Activated CD8-positive, alpha-beta memory T cell treated with anti-CD3 and anti-CD28 coated beads for 24 hours (primary cell): ENCODE results near the gene PARP4.
"Not testable (repeated sequence)": the region's sequence is repeated elsewhere in the genome, so short reads cannot be mapped to it uniquely, and the experiment has no call there.

Experiments used
- DNase-seq: peaks from one replicate; pipeline ENCODE4 v3.0.0-alpha.2; 2020

The PARP4 gene

DNA sequence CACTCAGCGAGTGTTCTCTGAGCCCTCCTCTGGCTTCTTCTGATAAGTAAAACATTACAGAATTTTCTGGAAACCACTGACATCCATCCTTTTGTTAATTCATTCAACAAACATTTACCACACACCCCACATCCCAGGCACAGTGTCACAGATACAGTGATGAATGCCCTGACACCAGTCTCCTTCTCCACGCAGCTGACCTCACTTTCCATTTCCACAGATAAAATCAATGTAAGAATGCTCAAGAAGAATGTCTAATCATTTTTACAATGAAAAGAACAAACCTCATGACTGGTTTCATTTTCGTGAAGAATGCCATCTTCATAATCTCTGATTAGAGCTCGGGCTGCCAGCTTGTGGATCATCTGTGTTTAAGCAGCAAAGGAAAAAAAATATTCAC lies 69.2 kb downstream of the PARP4 start:
- no peak for DNase-seq

DNA sequence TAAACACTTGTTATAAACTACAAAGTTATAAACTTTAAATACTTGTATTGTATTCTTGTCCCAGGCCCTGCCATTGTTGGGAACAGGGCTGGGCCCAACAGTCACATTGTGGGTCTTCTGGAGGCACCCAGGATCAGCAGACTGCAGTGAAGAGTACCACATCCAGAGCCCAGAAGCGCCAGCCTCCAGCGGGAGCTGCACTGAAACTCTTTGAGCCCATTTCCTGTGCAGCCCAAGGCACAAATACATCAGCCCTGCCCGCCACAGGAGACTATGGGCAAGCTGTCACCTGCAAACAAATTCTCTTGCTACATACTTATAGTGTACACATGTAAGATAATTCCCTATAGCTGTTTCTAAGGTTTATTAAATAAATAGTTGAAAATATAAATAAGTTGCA lies 86.5 kb downstream of the PARP4 start:
- DNase-seq, result not testable (repeated sequence)

DNA sequence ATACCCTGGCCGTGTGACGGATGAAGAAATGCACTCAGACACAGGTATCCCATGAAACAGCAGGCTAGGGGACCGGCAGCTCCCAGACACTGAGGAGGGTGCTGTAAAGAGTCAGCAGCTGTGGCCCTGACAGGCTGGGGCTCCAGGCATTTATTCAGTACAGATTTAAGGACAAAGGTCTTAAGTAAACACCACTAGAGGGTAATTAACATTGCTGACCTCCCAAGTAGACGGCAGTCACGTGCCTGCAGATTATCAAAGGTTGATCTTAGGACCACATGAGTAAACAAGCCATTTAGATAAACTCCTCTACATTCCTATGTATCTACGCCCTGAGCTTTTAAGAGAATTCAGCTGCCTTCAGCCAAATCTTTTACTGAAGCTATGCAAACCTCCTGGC lies 92.9 kb downstream of the PARP4 start:
- not testable (repeated sequence) for DNase-seq

DNA sequence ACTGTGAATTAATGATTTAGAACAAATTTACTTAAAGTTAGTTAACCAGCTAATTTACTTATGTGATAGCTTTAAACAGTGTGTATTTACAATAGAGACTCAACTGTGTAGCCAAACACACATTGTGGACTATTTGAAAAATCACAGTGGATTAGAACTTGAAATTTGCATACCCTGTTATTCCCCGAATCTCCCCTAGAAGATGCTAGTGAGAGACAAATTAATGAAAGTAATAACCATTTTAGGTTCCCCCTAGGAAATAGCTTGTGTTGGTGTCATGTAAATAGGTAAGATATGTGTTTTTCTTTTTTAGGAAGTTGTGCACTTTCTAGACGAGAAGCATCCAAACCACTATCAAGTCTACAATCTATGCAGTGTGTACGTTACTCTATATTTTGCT lies 104.7 kb downstream of the PARP4 start:
- no peak for DNase-seq

DNA sequence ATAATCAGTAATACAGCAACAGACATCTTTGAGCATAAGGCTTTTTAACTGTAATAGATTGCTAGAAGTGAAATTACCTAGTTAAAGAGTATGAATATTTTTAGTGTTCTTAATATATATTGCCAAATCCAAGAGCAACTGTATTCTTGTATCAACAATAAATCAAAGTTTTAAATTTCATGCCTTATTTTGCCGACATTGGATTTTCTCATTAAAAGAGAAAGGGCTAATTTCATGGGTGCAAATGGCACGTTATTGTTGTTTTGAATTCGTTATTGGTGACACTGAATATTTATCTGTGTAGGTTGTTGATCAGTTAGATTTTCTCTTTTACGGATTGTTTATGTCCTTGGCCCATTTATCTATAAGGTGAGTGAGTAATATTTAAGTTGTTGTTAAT lies 106.1 kb downstream of the PARP4 start:
- DNase-seq, result no peak

DNA sequence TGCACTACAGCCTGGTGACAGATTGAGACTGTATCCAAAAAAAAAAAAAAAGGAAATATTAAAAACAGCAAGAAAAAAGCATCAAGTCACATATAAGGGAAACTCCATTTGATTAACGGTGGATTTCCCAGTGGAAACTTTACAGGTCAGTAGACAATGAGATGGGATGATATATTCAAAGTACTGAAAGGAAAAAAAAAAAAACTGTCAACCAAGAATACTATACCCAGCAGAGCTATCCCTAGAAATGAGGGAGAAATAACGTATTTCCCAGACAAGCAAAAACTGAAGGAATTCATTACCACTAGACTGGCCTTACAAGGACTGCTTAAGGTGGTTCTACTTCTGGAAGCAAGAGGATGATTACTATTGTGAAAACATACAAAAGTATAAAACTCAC lies 115.8 kb downstream of the PARP4 start:
- no peak for DNase-seq

DNA sequence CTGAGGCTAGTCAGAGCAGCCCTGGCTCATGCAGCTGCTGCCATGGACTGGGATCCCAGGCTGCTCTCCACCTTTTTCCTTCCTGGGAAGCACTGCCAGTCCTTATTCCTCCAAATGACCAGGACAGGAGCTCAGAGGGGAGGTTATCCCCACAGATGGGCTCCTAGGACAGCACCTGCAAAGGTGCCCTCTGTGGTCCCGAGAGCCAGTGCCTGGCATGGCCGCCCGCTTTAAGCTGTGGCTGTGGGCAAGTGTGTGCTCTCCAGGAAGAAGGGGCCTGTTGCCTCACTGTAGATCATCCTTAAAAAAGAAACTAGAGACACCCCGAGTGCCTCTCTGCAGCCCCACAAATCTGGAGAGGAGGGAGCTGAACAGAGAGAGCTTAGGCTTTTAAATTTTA lies 119.6 kb downstream of the PARP4 start:
- DNase-seq, result no peak

DNA sequence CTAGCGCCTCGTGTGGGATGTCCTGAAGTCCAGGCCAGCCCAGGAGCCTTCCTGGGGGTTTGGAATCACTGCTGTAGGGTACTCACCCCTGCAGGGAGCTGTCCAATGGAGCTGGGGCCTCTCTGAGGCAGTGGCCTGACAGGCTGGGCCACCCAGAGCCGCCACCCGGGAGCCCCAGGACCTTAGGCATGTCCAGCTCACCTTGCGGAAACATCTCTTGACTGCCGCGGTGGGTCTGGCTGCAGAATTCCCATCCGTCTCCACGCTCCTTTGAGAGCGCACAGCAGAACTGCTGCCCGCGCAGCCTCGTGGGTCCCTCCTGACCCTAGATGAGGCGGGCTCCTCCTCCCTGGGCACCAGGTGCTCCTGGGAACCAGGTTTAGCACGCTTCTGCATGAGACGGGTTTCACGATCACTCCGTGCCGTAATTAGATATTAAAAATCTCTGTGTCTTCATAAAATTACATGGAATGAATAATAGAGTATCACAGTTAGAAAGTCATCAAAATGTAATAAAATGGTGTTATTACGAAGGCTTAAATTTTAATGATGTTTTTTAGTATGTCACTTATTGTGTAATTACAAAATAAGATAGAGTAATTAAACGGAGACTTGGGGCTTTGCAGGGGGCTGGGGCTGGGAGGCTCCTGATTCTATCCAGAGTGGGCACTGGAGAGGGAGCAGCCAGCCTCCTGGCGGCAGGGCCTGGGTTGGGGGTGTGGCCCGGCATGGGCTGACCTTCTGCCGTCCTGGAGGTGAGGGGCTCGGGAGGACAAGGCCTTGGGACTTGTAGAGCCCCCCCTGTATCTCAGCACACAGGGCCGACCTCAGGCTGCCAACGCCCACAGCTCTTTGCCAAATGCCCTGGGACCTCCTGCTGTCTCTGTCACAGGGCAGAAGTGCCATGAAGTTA lies 120.6 kb downstream of the PARP4 start:
- DNase-seq, result not testable (repeated sequence)

DNA sequence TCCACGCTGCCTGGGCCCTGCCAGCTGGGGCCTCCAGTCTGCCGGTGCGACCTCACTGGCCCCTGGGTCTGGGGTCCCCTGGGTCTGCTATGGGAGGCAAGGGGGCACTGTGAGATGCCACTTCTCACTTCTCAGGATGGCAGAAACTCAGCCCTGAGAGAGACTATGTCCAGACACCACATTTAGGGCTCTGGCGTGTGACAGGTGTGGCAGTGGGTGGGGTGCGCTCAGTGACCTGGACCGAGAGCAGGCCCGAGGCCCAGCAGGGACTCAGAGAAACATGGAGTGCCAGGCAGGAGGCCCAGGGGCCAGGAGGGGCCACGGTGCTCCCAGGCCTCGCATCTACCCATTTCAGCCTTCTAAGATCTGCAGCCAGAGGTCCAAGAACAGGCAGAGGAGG lies 121.8 kb downstream of the PARP4 start:
- DNase-seq, result not testable (repeated sequence)

DNA sequence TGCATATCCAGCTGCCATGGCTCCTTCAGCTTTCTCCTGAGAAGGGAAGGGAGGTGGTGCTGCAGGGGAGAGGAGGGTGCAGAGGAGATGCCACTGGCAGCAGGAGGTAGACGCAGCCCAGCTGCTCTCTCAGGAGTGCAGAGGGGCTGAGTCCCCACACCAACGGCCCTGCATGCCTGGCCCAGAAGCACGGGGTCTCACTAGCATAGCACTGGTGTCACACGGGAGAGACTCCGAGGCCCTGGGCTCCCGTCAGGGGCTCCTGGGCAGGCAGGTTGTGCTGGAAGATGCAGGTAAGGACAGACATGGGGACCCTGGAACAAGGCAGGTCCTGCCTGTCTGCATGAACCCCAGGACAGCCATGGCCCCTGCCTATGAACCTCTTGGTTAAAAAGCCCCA lies 123.1 kb downstream of the PARP4 start:
- DNase-seq, result no peak

DNA sequence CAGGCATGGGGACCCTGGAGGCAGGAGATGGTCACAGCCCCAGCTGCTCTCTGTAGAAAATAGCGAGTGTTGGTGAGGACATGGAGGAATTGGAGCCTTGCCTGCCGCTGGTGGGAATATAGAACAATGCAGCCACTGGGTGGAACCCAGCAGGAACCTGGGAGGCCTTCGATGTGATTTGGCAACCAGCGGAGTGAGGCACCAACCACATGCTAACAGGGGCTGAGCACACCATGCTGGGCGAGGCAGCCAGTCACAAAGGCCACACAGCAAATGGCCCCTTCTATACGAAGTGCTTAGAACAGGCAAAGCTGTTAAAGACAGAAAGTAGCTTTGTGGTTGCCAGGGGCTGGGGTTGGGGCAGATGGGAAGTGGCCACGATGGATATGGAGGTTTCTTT lies 123.8 kb downstream of the PARP4 start:
- DNase-seq, result not testable (repeated sequence)

DNA sequence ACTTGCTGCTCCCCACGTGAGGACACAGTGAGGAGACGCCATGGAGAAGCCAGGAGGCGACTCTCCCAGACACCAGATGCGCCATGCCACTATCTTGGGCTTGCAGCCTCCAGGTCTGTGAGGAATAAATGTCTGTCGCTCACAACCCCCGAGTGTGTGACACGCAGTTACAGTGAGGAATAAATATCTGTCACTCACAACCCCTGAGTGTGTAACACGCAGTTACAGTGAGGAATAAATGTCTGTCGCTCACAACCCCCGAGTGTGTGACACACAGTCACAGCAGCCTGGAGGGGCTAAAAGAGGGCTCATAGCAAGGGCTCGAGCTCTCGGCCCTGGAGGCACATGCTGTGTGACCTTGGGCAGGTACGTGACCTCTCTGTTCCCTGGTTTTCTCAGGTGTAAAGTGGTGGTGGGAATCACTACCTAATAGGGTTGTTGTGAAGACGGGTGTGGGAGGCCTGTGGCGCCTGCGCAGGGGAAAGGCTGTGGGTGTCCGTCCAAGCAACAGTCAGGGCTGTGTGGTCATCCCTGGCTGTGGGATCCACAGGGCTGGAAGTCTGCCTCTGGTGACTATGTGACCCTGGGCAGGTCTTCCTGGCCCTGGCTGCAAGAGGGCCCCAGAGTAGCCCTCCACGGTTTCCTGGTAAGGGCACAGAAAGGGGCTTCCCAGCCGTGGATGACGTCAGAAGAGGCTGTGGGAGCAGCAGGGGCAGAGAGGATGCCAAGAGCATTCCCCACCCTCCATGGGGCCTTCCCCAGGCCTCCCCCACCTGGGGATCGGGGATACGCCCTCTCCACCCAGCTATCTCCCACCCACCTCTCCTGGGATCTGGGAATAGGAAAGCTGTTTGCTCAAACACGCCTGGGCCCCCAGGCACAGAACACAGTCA lies 125.5 kb downstream of the PARP4 start:
- no peak for DNase-seq

DNA sequence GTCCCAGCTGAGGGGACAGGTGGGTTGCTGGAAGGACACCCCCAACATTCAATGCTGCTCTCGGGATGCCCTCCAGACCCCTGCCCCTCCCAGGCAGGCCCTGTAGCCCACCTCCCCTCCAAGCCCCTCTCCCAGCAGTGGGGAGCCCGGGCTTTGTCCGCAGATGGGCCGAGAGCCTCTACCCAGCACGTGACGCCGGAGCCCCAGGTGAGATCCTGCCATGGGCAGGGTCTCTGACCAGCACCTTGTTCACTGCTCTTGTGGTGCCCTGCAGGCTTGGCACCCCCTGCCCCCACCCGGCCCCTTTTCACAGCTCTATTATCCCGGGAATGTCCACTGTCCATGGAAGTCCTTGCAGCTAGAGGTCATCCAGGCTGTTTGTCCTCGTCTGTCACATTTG lies 126.7 kb downstream of the PARP4 start:
- DNase-seq, result no peak

DNA sequence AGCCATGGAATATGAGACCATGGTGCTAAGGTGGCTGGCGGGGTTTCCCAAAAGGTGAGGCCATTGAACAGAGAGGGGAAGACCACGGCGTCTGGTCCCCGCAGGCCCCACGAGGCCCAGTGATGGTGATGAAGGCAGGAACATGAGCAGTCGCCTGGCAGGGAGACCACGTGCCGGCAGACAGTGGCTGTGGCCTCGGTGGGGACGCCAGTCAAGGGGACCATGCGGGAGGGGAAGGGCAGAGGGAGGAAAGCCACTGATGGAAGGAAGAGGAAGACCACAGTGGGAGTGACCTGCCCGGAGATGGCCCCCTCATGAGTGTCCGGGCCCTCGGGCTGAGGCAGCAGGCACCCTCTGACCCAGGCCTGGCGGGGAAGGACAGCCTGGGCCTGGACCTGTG lies 127.6 kb downstream of the PARP4 start:
- DNase-seq, result not testable (repeated sequence)

DNA sequence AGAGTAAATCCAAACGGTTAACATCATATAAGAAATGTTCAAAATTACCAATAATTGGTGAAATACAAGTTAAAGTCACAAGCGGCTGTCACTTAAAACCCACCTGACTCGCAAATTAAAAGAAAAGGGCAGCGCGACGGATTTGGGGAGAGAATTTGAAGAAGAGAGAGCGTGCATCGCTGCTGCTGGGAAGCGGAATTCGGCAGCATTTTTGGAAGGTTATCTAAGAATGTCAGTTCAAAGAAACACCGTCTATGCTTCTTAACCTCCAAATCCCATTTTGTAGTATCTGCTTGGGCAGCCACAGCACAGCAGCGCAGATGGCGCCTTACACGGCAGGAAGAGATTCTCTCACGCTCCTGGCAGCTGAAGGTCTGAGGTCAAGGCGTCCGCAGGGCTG lies 128.5 kb downstream of the PARP4 start:
- DNase-seq, result not testable (repeated sequence)

DNA sequence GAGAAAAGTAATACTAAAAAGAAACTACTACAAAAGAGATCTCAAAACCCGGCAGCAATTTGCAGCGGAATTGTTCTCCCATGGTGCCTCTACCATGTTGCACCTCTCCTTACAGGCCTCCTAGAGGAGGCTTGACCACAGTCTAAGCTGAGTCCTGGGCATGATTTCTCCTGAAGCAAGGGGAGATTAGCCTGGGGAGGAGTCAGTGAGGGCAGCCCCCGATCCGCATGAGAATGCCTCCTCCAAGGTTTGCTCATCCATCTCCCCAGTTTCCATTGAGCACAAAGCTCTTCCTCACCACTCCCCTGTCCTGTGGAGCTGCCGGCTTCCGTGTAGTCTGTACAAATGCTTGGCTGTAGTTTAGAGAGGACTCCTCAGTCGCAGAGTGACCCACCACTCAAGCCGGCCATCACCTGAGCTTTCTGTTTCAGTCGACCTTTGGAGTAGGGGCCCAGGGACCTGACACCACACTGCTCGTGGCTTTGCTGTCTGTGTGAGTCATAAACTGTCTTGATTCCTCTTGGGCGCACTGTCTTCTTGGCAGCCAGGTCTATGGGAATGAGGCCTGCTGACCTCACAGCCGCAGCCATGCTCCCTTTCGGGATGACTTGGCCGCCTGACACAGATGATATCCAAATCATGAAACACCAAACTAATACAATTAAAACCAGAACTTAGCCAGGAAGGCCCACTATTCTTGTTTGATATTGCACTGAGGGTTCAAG lies 130.9 kb downstream of the PARP4 start:
- no peak for DNase-seq

DNA sequence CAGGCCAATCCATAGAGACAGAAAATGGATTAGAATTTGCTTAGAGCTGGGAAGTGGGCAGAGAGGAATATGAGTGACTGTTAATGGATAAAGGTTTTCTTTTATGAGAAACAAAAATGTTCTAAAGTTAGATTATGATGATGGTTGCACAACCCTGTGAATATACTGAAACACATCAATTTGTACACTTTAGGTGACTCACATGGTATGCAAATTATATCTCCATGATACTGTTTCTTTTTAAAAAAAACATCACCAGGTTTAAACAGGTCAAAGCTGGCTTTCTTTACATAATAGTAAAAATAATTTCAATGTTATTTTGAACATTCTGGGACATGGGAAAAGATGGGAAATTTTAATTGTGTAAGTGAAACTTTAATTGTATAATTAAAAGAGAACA lies 131.7 kb downstream of the PARP4 start:
- DNase-seq, result not testable (repeated sequence)

DNA sequence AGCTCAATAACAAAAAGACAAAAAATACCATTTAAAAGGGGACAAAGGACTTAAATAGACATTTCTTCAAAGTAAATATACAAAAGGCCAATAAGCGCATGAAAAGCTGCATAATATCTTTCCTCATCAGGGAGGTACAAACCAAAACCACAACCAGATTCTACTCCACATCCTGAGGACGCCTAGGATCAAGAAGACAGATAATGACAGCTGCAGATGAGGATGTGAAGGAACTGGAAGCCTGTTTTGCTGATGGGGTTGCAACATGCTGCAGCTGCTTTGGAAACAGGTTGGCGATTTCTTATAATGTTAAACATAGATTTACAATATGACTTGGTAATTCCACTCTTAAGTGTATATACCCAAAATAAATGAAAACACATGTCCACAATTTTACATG lies 132.4 kb downstream of the PARP4 start:
- not testable (repeated sequence) for DNase-seq

DNA sequence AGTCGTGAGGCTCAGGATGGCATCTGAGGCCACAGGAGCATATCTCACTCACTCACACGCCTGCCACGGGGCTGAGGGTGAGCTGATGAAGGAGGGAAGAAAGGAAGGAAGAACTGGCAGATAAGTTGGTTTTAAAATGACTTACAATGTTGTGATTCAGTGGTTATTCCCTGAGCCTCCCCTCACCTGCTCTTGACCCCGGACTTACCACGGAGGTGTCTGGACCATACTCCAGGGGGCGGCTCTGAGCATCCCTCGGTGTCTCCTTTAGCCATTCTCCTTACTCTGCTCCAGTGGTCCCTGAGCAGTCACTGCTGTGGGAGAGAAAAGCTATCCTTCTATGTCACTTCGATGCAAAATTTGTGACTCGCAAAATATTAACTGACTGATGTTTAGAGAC lies 141.3 kb downstream of the PARP4 start:
- DNase-seq, result not testable (repeated sequence)
